Astrocyte (in vitro differentiated cells and primary cell): ENCODE data around the gene KCNQ5. TPM values are rescaled to one million over a fixed set of nuclear protein-coding genes. Genes with fewer than 3 reads are reported as not detected.

Experiments used
- DNase-seq: peaks from one replicate; pipeline ENCODE4 v3.0.0-alpha.2; 2010; ENCODE audit warnings: low read depth
- FAIRE-seq: peaks from 2 replicates; lab custom pipeline; 2011; peaks lifted over from hg19 to GRCh38; lab: Jason Lieb, UNC
- H2AFZ ChIP-seq: 2 replicates; pipeline ENCODE4 v1.6.0; 2012; ENCODE audit warnings: low read depth, low read length, inconsistent platforms
- H3K27ac ChIP-seq: 2 replicates; pipeline ENCODE4 v1.5.1; 2011; ENCODE audit warnings: low read depth, low read length, inconsistent platforms
- H3K27me3 ChIP-seq: 2 replicates; pipeline ENCODE4 v1.6.0; 2011; ENCODE audit warnings: low read length, inconsistent platforms; ENCODE audit not compliant: insufficient read depth
- H3K36me3 ChIP-seq: 2 replicates; pipeline ENCODE4 v1.5.1; 2011; ENCODE audit warnings: low read length, inconsistent platforms; ENCODE audit not compliant: insufficient read depth
- H3K4me1 ChIP-seq: 2 replicates; pipeline ENCODE4 v1.5.1; 2011; ENCODE audit warnings: low read length, inconsistent platforms; ENCODE audit not compliant: insufficient read depth
- H3K4me2 ChIP-seq: 2 replicates; pipeline ENCODE4 v1.6.0; 2012; ENCODE audit warnings: low read length, inconsistent platforms
- H3K4me3 ChIP-seq: 2 replicates; pipeline ENCODE4 v1.5.1; 2011; ENCODE audit warnings: low read depth, mild to moderate bottlenecking, low read length, inconsistent platforms; ENCODE audit not compliant: insufficient read depth
- H3K79me2 ChIP-seq: 2 replicates; pipeline ENCODE4 v1.6.0; 2012; ENCODE audit warnings: mild to moderate bottlenecking, low read length, inconsistent platforms; ENCODE audit not compliant: insufficient read depth
- H3K9ac ChIP-seq: 2 replicates; pipeline ENCODE4 v1.6.0; 2012; ENCODE audit warnings: mild to moderate bottlenecking, low read length, inconsistent platforms
- H3K9me3 ChIP-seq: 2 replicates; pipeline ENCODE4 v1.5.1; 2012; ENCODE audit warnings: low read depth, mild to moderate bottlenecking, low read length, inconsistent platforms; ENCODE audit not compliant: insufficient read depth
- H4K20me1 ChIP-seq: 2 replicates; pipeline ENCODE4 v1.6.0; 2012; ENCODE audit warnings: low read length, inconsistent platforms; ENCODE audit not compliant: insufficient read depth
- H3K27ac Mint-ChIP-seq: one replicate; pipeline ENCODE4 v1.8.0; 2021; ENCODE audit warnings: mild to moderate bottlenecking, mixed read lengths; ENCODE audit not compliant: unreplicated experiment
- H3K27me3 Mint-ChIP-seq: one replicate; pipeline ENCODE4 v1.8.0; 2021; ENCODE audit warnings: low read depth, mixed read lengths; ENCODE audit not compliant: unreplicated experiment
- H3K36me3 Mint-ChIP-seq: one replicate; pipeline ENCODE4 v1.8.0; 2021; ENCODE audit warnings: low read depth, mixed read lengths; ENCODE audit not compliant: unreplicated experiment
- H3K4me1 Mint-ChIP-seq: one replicate; pipeline ENCODE4 v1.8.0; 2021; ENCODE audit warnings: low read depth, mixed read lengths; ENCODE audit not compliant: unreplicated experiment
- H3K4me3 Mint-ChIP-seq: one replicate; pipeline ENCODE4 v1.8.0; 2021; ENCODE audit warnings: mild to moderate bottlenecking, moderate library complexity, mixed read lengths; ENCODE audit not compliant: unreplicated experiment
- H3K9me3 Mint-ChIP-seq: one replicate; pipeline ENCODE4 v1.8.0; 2021; ENCODE audit warnings: mild to moderate bottlenecking, mixed read lengths; ENCODE audit not compliant: unreplicated experiment
- CTCF ChIP-seq: IDR thresholded peaks from 2 replicates; pipeline ENCODE4 v1.5.1; 2011; ENCODE audit warnings: low read depth, mild to moderate bottlenecking, inconsistent platforms, low read length, moderate library complexity; ENCODE audit not compliant: insufficient read depth
- EZH2 ChIP-seq: IDR thresholded peaks from 2 replicates; pipeline ENCODE4 v1.6.1; 2012; ENCODE audit warnings: mild to moderate bottlenecking, low read length, inconsistent platforms; ENCODE audit not compliant: insufficient read depth
- total RNA-seq: library from RNA; stranded (reverse); gene quantifications from 2 replicates; pipeline ENCODE4 v1.2.1, GENCODE V29; 2021

Gene KCNQ5
- total RNA-seq, 1 donor from 2014 or later: 2.0 TPM

GRCh38 chr6:72672906-72673305, 51.0 kb downstream of the KCNQ5 start:
- no peak for FAIRE-seq
- no peaks in the 10 kb centered on the region for H3K79me2 ChIP-seq
- TF ChIP-seq EZH2: no peak
- no peak for TF ChIP-seq CTCF
- no peak overlapping the region for H3K4me3 Mint-ChIP-seq
- no peak overlapping the region for H3K4me2 ChIP-seq
- H3K36me3 Mint-ChIP-seq: no peaks in the 10 kb centered on the region
- no peak overlapping the region for H2AFZ ChIP-seq
- H3K9me3 Mint-ChIP-seq: no peaks in the 10 kb centered on the region
- H3K36me3 ChIP-seq: no peaks in the 10 kb centered on the region
- H3K27me3 Mint-ChIP-seq: no peaks in the 10 kb centered on the region
- no peak overlapping the region for H3K9ac ChIP-seq
- DNase-seq: no peak
- peaks cover 4% of the 10 kb centered on the region for H3K4me1 Mint-ChIP-seq
- H3K27ac Mint-ChIP-seq: no peak overlapping the region
- H3K27me3 ChIP-seq: no peaks in the 10 kb centered on the region
- H3K4me1 ChIP-seq: peaks cover 4% of the 10 kb centered on the region
- no peak overlapping the region for H3K4me3 ChIP-seq
- no peaks in the 10 kb centered on the region for H4K20me1 ChIP-seq
- H3K9me3 ChIP-seq: no peaks in the 10 kb centered on the region
- no peak overlapping the region for H3K27ac ChIP-seq

GRCh38 chr6:72674842-72675241, 53.0 kb downstream of the KCNQ5 start:
- no peak for DNase-seq
- H4K20me1 ChIP-seq: no peaks in the 10 kb centered on the region
- no peak for FAIRE-seq
- no peaks in the 10 kb centered on the region for H3K9me3 ChIP-seq
- no peaks in the 10 kb centered on the region for H3K79me2 ChIP-seq
- peaks cover 4% of the 10 kb centered on the region for H3K4me1 ChIP-seq
- H3K4me2 ChIP-seq: no peak overlapping the region
- no peak for TF ChIP-seq CTCF
- TF ChIP-seq EZH2: no peak
- no peaks in the 10 kb centered on the region for H3K27me3 ChIP-seq
- Mint-ChIP-seq H3K27ac (no peak overlapping the region), H3K36me3 (no peaks in the 10 kb centered on the region), H3K9me3 (no peaks in the 10 kb centered on the region), H3K27me3 (no peaks in the 10 kb centered on the region), H3K4me3 (no peak overlapping the region), H3K4me1 (peaks cover 4% of the 10 kb centered on the region)
- no peak overlapping the region for H3K27ac ChIP-seq
- no peaks in the 10 kb centered on the region for H3K36me3 ChIP-seq
- H3K9ac ChIP-seq: no peak overlapping the region
- H2AFZ ChIP-seq: no peak overlapping the region
- H3K4me3 ChIP-seq: no peak overlapping the region

- Histone ChIP-seq H3K4me3 (no peak overlapping the region), H3K4me2 (no peak overlapping the region), H3K79me2 (no peaks in the 10 kb centered on the region), H3K9ac (no peak overlapping the region), H3K27ac (no peak overlapping the region), H3K27me3 (no peaks in the 10 kb centered on the region), H2AFZ (no peak overlapping the region), H3K4me1 (peaks cover 4% of the 10 kb centered on the region), H3K36me3 (no peaks in the 10 kb centered on the region), H3K9me3 (no peaks in the 10 kb centered on the region), H4K20me1 (no peaks in the 10 kb centered on the region)
- peaks cover 4% of the 10 kb centered on the region for H3K4me1 Mint-ChIP-seq
- H3K27ac Mint-ChIP-seq: no peak overlapping the region
- TF ChIP-seq EZH2: no peak
- no peak for TF ChIP-seq CTCF
- DNase-seq (no peak), FAIRE-seq (no peak)
- H3K9me3 Mint-ChIP-seq: no peaks in the 10 kb centered on the region
- no peaks in the 10 kb centered on the region for H3K36me3 Mint-ChIP-seq
- H3K4me3 Mint-ChIP-seq: no peak overlapping the region
- no peaks in the 10 kb centered on the region for H3K27me3 Mint-ChIP-seq
These were observed 53.5 kb downstream of the KCNQ5 start for GRCh38 chr6:72675396-72675795.
